ENCODE data around the gene SPI1.

Gene SPI1

DNA sequence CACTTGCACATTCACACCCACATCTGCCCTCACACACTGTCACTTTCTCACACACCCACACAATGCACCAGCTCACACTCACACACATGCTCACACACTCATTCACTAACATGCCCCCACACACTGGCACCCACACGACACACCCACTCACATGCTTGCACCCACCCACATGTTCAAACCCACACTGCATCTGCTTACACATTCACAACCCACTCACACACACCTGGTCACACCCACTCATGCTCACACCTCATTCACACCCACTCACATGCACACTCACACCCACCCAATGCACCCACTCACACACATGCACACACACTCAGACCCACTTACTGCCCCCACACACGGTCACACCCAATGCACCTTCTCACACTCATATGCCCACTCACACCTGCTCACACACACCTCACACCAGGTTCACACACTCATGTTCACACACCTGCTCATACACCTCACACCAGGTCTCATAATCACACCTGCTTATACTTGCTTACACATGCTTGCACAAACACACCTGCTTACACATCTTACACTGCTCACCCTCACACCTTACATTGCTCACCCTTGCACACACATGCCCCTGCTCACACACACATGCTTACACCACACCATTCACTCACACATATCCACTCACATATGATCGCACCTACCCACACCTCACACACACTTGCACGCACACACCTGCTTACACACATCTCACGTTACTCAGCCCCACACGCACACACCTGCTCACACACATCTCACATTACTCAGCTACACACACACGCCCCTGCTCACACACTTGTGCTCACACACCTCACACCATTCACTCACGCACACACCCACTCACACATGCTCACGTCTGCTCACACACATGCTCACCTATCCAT is 22.0 kb downstream of the SPI1 start:
- DNase-seq = no peak

DNA sequence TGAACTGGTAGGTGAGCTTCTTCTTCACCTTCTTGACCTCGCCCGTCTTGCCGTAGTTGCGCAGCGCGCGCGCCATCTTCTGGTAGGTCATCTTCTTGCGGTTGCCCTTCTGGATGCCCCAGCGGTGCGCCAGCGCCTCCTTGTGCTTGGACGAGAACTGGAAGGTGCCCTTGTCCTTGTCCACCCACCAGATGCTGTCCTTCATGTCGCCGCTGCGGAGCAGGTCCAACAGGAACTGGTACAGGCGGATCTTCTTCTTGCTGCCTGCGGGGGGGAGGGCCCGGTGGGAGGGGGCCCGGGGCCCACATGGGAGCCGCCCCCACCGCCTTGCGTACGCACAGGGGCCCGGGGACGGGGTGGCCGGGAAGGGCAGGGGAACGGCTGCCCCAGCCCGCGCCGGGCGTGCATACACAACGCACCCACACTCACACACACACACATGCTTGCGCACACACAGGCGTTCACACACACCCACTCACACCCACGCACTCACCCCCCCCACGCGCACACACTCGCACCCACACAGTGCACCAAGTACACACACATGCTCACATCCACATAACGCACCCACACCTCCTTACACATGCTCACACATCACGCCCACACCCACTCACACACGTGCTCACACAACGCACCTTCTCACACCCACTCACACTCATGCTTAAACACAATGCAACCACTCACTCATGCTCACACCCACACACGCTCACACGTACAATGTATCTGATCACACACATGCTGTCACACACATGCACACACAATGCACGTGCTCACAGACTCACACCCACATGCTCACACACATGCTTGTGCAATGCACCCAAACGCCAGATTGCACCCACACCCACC is 22.8 kb downstream of the SPI1 start:
- peak; percentile 59 for DNase-seq

DNA sequence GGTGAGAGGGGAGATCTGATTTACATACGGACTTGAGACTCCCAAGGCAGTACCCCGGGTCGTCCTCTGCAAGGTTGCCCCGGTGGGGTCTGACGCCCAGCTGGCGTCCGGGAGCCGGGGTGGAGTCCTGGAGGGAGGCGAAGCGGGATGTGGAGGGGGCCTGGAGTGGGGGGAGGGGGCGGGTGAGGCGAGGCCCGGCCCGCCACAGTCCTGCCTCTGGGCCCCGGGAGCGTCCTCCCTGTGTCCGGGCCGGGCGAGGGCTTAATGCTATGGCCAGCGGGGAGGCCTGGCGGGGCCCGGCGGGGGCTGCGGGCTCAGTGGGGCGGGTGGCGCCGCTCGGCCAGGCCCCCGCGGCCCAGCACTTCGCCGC is 23.4 kb downstream of the SPI1 start:
- DNase-seq = no peak

DNA sequence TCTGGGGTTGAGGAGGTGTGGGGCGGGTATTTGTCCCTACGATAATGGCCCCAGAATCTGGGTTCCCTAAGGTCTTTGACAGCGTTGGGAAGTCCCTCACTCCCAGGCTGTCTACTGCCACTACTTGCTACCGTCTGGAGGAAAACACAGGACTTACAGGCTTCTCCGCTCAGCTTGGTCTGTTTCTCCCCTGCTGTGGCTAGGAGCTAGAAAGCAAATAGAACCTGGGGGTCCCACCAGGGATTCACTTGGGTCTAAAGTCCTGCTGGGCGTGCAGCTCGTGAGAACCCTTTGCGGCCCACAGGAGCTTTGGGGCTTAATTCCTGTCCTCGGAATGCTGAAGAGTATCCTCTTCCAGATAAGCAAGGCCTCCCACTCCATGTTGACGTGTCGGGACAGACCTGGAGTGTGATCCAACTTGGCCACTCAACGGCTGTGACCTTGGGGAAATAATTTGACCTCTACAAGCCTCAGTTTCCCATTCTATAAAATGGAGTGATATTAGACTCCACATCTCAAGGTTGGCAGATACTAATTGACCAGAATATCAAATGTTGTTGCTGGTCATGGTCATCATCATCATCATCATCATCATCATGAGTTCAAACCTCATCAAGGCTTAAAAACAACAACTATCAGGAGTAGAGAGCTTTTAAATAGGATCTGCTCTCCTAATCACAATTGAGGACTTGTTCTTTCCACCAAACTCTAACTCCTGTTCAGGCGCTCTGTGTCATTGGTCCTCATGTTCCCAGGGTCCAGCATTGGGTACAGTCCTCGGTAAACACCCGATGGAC is 24.2 kb downstream of the SPI1 start:
- DNase-seq = no peak

DNA sequence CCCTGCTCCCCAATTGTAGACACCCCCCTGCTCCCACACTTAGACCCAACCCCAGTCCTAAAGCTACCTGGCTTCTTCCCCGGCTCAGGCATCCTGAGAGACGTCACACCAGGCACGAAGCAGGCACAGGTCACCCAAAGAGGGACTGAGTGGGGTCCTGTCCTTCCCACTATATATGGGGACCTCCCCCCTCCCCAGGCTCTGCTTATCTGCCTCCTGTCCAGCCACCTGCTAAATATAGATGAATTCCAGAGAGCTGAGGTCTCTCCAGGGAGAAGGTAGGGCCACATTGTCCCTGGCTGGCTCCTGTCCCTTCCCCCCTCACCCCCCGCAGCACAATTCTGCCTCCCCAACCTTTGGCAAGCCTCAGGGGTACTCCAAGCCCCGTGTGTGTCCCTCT is 25.8 kb downstream of the SPI1 start, which contains the start of gene MYBPC3:
MYBPC3 (minus strand) TSS at position 147 of the 400 bp plus-strand sequence; CDS start at position 92, 55 bp downstream.
- no peak for DNase-seq

DNA sequence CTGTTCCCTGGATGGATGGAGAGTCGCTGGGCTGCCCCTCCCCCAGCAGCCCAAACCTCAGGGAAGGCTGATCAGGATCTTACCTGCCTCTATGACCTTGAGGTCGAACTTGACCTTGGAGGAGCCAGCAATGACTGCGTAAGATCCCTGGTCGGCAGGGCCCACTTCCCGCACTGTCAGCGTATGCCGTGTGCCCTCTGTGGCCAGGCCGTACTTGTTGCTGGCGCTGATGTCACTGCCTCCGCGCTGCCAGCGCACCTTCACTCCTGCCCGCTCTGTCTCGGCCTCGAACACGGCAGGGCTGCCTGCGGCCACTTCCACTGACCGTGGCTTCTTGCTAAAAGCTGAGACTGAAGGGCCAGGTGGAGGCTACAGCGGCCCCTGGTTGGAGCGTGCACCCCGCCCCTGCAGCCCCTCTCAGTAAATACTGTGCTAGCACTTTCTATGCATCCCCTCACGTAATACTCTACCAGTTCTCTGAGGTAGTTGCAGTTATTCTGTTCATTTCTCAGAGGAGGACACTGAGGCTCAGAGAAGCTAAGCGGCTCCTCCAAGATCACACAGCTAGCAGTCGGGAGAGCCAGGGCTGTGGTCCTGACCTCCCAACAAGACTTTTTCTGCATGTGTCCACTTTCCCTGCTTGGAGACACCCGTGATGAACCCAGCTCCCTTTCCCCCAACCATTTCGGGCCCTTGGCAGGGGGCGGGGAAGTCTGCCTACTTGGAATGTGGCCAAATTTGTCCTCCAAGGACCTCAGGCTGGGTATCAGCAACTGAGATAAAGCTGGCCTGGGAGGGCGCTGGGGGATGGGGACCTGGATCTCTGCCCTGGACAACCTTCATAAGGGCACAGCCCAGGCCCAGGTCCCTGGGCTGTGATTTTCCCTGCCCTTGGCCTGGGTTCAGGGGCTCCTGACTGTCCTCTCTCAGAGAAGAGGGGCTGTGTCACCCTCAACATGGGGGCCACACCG is 26.9 kb downstream of the SPI1 start:
- DNase-seq = no peak

DNA sequence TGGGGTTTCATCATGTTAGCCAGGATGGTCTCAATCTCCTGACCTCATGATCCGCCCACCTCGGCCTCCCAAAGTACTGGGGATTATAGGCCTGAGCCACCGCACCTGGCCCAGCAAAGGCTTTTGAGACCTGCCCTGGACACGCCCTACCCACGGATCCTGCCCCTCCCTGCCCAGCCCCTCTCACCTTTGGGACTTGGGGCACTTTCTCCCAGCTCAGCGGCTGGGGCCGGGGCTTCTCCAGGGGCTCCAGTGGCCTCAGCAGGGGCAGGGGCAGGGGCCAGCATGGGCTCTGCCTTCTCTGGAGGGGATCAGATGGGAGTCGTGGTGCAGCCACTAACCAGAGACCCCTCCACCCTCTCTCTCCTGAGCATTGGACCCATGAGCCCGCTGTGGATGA is 28.0 kb downstream of the SPI1 start:
- no peak for DNase-seq

DNA sequence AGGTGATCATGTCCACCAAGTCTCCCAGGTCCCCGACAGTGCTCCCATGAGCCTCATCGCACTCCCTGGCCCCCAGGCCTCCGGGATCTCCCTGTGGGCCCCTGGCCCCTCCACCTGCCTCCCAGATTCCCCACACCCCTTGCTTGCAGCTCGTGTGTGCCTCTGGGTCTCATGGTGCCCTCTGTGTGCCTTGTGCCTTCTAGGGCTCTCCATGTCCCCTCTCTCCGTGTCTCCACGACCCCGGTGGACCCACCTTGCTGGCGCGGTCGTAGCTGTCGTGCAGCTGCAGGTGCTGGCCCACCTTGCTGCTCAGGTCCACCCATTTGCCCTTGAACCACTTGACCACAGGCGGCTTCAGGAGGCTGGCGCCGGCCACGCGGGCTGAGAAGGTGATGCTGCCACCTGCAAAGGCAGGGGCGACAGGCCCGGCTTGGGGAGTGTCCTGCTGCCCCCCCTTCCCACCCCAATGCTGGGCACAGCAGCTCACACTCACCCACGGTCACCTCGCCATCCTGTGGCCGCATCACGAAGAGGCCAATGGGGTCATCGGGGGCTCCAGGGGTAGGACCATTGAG is 28.7 kb downstream of the SPI1 start:
- no peak for DNase-seq

DNA sequence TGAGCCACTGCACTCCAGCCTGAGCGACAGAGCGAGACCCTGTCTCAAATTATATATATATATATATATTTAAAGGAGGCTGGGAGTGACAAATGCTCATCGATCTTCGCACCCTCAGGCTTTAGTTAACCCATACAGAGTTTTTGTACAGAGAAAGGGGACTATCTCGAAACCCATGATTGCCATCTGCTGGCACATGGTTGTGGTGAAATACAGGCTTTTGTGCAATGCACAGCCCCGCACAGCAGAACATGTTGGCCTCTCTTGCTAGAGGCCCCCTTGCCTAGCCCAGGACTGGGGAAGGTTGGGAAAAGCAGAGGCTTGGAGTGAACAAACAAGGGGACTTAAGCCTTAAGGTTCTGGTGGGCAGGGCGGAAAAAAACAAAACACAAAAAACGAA is 29.5 kb downstream of the SPI1 start:
- DNase-seq = no peak

DNA sequence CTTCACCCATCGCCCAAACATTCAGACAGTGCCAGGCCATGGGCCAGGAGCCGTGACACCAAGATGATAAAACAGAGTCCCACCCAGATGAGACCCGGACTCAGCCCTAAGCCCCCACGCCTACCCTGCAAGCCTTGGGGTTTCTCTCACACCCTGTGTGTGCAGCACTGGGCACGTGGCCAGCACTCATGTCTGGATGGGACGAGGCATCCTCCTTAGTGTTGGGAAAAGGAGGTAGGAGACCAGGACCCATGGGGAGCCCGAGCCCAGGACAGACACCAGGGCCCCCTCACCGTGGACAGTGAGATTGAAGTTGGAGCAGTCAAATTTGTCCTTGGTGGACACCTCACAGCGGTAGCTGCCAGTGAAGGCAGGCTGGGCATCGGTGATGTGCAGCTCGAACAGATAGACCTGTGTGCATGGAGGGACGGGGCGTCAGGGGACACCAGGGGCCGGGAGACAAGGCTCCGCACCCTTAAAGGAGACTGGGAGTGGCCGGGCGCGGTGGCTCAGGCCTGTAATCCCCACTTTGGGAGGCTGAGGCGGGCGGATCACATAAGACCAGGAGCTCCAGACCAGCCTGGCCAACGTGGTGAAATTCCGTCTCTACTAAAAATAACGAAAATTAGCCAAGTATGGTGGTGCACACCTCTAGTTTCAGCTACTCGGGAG is 30.1 kb downstream of the SPI1 start:
- no peak for DNase-seq

DNA sequence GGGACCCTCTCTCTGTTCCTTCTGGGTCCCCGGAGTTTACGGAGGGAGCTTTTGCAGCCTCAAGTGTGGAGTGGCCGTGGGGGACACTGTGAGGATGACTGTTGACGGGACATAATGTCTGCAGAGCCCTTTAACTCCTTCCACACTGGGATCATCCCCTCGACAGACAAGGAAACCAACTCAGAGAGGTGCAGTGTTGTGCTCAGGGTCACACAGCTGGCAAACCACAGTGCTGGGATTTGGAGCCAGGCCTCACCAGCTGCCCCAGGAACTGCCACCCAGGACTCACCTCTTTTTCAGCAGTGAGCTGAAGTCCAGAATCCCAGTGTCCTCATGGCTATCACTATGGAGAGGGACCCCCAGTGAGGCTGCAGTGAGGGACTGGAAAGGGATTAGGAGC is 31.2 kb downstream of the SPI1 start:
- no peak for DNase-seq

DNA sequence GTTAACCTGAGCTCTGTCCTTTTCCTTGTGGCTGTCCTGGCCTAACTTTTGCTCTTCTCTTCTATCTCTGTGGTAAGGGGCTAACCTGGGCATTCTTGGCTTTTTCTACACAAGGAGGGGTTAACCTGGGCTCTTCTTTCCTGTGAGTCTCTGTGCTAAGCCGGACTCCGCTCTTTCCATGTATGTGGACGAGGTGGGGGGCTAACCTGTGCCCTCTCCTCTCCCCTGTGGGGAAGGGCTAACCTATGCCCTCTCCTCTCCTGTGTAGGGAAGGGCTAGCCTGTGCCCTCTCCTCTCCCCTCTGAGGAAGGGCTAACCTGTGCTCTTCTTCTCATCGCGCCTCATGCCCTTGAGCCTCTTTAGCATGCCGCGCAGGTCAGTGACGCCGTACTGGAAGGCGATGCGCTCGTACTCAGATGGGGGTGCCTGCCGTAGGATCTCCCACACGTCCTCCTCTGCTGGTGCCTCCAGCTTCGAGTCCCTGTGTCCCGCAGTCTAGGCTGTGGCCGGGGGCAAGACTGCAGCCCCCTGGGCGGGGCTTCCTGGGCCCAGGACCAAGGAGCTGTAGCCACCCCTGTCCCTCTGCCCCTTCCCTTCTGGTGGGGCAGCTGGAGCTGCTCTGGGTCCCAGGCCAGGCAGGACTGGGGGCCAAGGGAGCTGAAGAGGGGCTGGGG is 32.3 kb downstream of the SPI1 start:
- DNase-seq = no peak

DNA sequence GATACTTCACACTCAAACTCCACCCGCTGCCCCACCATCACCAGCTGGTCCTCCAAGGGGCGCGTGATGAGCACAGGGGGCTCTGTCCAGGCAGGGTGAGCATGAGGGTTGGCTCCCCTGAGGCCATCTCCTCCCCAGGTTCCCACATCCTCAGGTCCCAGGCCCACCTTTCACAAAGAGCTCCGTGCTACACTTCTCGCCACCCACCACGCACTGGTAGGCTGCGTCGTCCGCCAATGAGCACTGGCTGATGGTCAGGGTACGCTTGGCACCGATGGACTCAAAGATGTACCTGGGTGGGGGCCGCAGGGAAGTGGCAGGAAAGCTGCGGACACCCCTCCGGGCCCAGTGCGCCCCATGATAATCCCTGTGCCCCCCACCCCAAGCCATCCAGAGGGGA is 35.5 kb downstream of the SPI1 start:
- DNase-seq = no peak

DNA sequence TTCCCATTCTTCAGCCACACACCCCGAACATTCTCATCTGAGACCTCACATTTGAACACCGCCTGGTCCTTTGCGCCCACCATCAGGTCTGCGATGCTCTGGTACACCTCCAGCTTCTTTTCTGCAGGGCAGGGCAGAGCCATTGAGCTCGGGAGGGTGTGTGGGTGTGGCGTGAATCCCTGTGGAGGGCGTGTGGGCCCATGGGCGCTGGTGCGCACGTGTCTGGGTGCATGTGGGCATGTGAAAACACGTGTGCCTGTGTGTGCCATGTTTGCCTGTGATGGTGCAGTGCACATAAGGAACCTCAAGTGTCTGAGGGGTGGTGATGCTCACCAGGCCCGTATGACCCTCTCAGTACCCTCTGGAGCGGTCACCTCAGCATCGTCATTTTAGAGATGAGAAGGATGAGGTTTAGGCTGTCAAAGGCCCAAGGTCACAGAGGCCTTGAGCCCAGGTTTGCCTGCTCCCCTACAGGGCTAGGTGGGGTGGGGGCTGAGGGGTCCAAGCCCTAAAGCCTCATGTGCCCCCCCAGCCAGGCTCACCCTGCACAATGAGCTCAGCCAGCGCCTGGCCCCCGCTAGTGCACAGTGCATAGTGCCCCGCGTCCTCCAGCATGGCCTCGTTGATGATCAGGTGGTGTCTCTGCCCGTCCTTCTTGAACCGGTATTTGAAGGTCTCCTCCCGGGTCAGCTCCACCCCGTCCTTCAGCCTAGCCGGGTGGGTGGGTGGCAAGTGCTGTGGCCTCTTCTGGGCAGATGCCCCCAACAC is 36.1 kb downstream of the SPI1 start:
- DNase-seq = no peak

DNA sequence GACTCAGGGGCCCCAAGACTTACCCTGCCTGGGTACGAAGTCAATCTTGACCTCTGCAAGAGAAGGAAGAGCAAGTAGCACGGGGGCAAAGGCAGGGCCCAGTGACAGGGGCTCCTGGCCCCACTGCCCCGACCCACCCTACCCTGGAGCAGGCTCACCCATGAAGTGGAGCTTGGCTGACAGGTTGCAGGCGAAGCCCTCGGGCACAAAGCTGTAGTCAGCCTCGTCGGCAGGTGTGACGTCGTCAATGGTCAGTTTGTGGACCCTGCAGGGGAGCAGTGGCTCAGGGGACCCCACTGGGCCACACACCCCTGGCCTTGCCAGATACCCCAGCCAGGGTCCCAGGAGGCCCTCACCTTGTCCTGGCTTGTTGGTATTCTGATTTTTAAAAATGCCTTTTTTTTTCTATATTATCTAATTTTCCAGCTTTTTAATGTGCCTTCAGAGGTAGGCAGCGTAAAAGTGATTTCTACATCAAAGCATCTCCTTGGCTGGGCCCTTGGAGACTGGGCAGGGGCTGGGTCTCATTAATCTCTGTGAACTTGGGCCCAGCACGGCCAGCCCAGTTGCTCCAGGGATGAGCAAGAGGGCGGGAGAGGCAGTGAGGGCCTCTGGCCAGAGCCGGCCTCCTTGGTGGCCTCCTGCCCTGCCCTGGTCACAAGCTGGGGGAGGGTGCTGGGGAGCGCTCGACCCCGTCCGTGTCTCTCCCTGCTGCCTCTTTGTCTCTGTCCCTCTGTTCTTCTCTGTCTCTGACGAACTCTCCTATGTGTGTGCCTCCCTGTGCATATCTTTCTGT is 37.2 kb downstream of the SPI1 start:
- DNase-seq = no peak

DNA sequence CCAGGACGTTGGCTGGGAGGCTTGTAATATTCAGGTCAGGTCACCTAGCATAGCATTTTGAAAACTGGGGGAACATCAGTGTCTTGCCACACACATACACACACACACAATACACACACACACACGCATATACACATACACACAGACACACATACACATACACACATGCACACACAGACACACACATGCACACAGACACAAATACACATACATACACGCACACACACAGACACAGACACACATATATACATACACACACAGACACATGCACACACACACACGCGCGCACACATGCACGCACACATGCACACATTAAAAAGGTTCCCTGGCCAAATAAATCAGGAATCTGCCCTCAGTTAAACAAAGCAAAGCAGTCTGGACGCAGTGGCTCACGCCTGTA is 38.3 kb downstream of the SPI1 start:
- DNase-seq = no peak

DNA sequence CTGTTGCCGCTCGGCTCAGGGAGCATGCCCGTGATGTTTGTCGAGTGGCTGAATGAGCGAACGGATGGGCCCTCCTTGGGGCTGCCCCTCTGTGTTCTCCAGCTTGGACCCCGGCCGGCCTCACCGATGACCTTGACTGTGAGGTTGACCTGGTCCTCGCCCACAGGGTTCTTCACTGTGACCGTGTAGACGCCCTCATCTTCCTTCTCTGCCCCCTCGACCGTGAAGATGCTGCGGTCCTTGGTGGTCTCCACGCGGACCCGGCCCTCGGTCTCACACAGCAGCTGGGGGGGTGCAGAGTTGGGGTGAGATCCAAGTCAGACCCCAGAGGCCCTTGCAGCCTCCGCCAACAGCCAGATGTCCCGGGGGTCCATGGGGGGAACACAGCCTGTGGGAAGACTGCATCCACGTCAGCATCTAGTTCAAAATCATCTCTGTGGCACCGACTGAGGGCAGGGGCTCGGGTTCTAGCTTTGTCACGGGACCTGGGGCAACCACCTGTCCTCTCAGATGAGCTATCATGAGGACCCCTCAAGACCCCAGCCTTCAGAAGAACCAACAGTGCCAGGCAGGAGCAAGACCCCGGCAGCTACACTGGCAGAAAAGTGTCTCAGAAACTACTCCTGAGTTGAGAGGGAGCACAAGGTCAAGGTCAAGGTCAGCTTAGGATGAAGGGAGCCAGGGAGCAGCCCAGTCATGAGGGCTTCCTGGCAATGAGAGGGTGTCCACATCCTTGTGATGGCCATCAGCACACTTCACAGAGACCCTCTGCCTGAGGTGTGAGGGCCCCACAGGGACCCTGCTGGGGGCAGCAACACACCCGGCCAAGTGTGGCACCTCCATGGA is 39.7 kb downstream of the SPI1 start:
- no peak for DNase-seq
